Measurements from ENCODE around the gene PGAP2. TPM values are rescaled to one million over a fixed set of nuclear protein-coding genes. Genes with fewer than 3 reads are reported as not detected.
"Not testable (repeated sequence)": the region's sequence is repeated elsewhere in the genome, so short reads cannot be mapped to it uniquely, and the experiment has no call there.

Gene PGAP2
- total RNA-seq, 1 experiment from 2014 or later, result 37.4 TPM

DNA sequence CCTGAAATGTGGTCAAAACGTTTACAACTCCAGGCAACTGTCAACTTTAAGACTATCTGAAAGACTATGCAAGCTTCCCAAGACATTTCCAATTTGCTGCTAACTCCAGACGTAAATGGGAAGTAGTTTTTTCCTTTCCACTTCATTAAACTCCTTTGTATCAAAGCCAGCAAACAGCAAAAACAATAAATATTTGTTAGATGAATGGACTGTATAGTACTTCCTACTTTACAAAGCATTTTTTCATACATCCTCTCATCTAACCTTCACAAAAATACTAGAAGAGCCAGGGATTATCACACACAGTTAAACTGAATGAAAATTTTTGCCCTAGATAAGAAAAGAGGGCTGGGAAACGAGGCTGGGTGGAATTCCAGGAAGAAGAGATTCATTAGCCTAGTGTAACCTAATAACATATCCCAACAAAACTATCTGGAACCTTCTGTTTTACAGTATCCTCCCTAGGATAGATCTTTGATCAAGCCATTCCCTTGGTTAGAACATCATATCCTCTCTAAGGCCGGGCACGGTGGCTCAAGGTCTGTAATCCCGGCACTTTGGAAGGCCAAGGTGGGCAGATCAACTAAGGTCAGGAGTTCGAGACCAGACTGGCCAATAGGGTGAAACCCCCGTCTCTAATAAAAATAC, 21.5 kb upstream of the PGAP2 start:
- no peak overlapping the region for H3K27ac ChIP-seq (ENCODE audit: insufficient read length, low read depth, low read length)
- H3T11ph ChIP-seq (ENCODE audit: low read length), result no peak overlapping the region
- no peak overlapping the region for H4K91ac ChIP-seq (ENCODE audit: insufficient read length, low read depth, low read length)
- H2AFZ ChIP-seq (ENCODE audit: low read length), result no peak overlapping the region
- no peak overlapping the region for H2BK15ac ChIP-seq (ENCODE audit: low read depth, low read length)
- TF ChIP-seq, protein P1, sequence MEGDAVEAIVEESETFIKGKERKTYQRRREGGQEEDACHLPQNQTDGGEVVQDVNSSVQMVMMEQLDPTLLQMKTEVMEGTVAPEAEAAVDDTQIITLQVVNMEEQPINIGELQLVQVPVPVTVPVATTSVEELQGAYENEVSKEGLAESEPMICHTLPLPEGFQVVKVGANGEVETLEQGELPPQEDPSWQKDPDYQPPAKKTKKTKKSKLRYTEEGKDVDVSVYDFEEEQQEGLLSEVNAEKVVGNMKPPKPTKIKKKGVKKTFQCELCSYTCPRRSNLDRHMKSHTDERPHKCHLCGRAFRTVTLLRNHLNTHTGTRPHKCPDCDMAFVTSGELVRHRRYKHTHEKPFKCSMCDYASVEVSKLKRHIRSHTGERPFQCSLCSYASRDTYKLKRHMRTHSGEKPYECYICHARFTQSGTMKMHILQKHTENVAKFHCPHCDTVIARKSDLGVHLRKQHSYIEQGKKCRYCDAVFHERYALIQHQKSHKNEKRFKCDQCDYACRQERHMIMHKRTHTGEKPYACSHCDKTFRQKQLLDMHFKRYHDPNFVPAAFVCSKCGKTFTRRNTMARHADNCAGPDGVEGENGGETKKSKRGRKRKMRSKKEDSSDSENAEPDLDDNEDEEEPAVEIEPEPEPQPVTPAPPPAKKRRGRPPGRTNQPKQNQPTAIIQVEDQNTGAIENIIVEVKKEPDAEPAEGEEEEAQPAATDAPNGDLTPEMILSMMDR (conservative IDR thresholded peaks at IDR 0.05), result no peak
- no peak overlapping the region for H3K23ac ChIP-seq (ENCODE audit: insufficient read length, low read depth, low read length)
- H3K23me2 ChIP-seq (ENCODE audit: insufficient read length, low read depth, low read length, poor library complexity, severe bottlenecking), result no peaks in the 10 kb centered on the region
- H4K20me1 ChIP-seq (ENCODE audit: control insufficient read depth, insufficient read depth, insufficient read length), result peaks cover 3% of the 10 kb centered on the region
- H3K4ac ChIP-seq (ENCODE audit: low read depth, low read length), result no peak overlapping the region
- no peak for DNase-seq
- WGBS (ENCODE audit: extremely low coverage, insufficient read length, low lambda C conversion rate), result no CpG with 5 or more reads among the region's 8 CpGs
- H3K56ac ChIP-seq (ENCODE audit: insufficient read length, low read depth, low read length), result no peak overlapping the region
- no peak overlapping the region for H2BK20ac ChIP-seq (ENCODE audit: low read depth, low read length, poor library complexity, severe bottlenecking)
- H3K27me3 ChIP-seq (ENCODE audit: insufficient read depth, low read length), result no peaks in the 10 kb centered on the region
- H4K5ac ChIP-seq (ENCODE audit: insufficient read length, low read depth, low read length), result no peak overlapping the region
- no peak overlapping the region for H2BK120ac ChIP-seq (ENCODE audit: low read depth, low read length, poor library complexity, severe bottlenecking)
- H3K9ac ChIP-seq (ENCODE audit: extremely low read depth, insufficient read length, low read length), result no peak overlapping the region
- H3K4me2 ChIP-seq (ENCODE audit: insufficient read depth, insufficient read length, low read length), result no peak overlapping the region
- no peak overlapping the region for H2BK5ac ChIP-seq (ENCODE audit: insufficient read length, low read length)
- peaks cover 39% of the 10 kb centered on the region; the same call in 1 of the 2 replicates for H3K79me2 ChIP-seq (ENCODE audit: insufficient read depth, low read length)
- H3K79me1 ChIP-seq (ENCODE audit: insufficient read depth, low read depth, low read length, poor library complexity, severe bottlenecking), result peaks cover 12% of the 10 kb centered on the region
- H4K8ac ChIP-seq (replicated peaks; ENCODE audit: insufficient read length, low read depth, low read length), result no peak overlapping the region
- Mint-ChIP-seq H3K36me3 (ENCODE audit: insufficient read depth in 1 of 3, low read depth in 3 of 3) (peaks cover under 1 to 30% (median 28%) of the 10 kb centered on the region in 3 experiments; a peak in 5 of 7 replicates), H3K4me3 (no peak overlapping the region), H3K4me1 (peaks cover 8% of the 10 kb centered on the region in 2 experiments), H3K27me3 (ENCODE audit: low read depth) (no peaks in the 10 kb centered on the region), H3K9me3 (no peaks in the 10 kb centered on the region), H3K27ac (no peak overlapping the region; a peak in 1 of 7 replicates)
- H2AK5ac ChIP-seq (ENCODE audit: insufficient read length, low read length), result no peak overlapping the region
- H3K18ac ChIP-seq (ENCODE audit: insufficient read length, low read depth, low read length), result no peak overlapping the region
- no peaks in the 10 kb centered on the region for H3K9me3 ChIP-seq (ENCODE audit: control insufficient read depth, low read depth, low read length)
- no peaks in the 10 kb centered on the region for H3K4me1 ChIP-seq (ENCODE audit: insufficient read depth, low read length)
- no peak overlapping the region for H2BK12ac ChIP-seq (ENCODE audit: insufficient read length, low read depth, low read length)
- H3K14ac ChIP-seq (ENCODE audit: insufficient read depth, low read length), result no peak overlapping the region

DNA sequence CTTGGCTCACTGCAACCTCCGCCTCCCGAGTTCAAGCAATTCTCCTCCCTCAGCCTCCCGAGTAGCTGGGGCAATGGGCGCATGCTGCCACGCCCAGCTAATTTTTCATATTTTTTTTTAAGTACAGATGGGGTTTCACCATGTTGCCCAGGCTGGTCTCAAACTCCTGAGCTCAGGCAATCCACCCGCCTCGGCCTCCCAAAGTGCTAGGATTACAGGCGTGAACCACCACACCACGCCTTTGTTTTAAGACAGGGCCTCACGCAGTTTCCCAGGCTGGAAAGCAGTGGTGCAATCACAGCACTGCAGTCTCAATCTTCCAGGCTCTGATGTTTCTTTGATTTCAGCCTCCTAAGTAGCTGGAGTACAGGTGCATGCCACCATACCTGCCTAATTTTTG, 14.0 kb upstream of the PGAP2 start:
- H2BK12ac ChIP-seq (ENCODE audit: insufficient read length, low read depth, low read length); H4K20me1 ChIP-seq (ENCODE audit: control insufficient read depth, insufficient read depth, insufficient read length); H3K27me3 Mint-ChIP-seq (ENCODE audit: low read depth); H3K27ac Mint-ChIP-seq; DNase-seq; H3K4me3 Mint-ChIP-seq; H4K91ac ChIP-seq (ENCODE audit: insufficient read length, low read depth, low read length); H3K27ac ChIP-seq (ENCODE audit: insufficient read length, low read depth, low read length); H4K5ac ChIP-seq (ENCODE audit: insufficient read length, low read depth, low read length); H3K4me1 ChIP-seq (ENCODE audit: insufficient read depth, low read length); H2BK5ac ChIP-seq (ENCODE audit: insufficient read length, low read length); H3K23ac ChIP-seq (ENCODE audit: insufficient read length, low read depth, low read length); H3K23me2 ChIP-seq (ENCODE audit: insufficient read length, low read depth, low read length, poor library complexity, severe bottlenecking); H3K79me1 ChIP-seq (ENCODE audit: insufficient read depth, low read depth, low read length, poor library complexity, severe bottlenecking); H3K9me3 ChIP-seq (ENCODE audit: control insufficient read depth, low read depth, low read length); H3K18ac ChIP-seq (ENCODE audit: insufficient read length, low read depth, low read length); H3K4me2 ChIP-seq (ENCODE audit: insufficient read depth, insufficient read length, low read length); H3T11ph ChIP-seq (ENCODE audit: low read length); H3K56ac ChIP-seq (ENCODE audit: insufficient read length, low read depth, low read length); H2BK120ac ChIP-seq (ENCODE audit: low read depth, low read length, poor library complexity, severe bottlenecking); H2AK5ac ChIP-seq (ENCODE audit: insufficient read length, low read length); H4K8ac ChIP-seq (replicated peaks; ENCODE audit: insufficient read length, low read depth, low read length); H2BK20ac ChIP-seq (ENCODE audit: low read depth, low read length, poor library complexity, severe bottlenecking); H3K9ac ChIP-seq (ENCODE audit: extremely low read depth, insufficient read length, low read length); H2AFZ ChIP-seq (ENCODE audit: low read length); H2BK15ac ChIP-seq (ENCODE audit: low read depth, low read length); H3K27me3 ChIP-seq (ENCODE audit: insufficient read depth, low read length); H3K14ac ChIP-seq (ENCODE audit: insufficient read depth, low read length); H3K9me3 Mint-ChIP-seq; H3K4ac ChIP-seq (ENCODE audit: low read depth, low read length): not testable (repeated sequence)
- Mint-ChIP-seq H3K36me3 (ENCODE audit: insufficient read depth in 1 of 3, low read depth in 3 of 3) (peaks cover 30 to 43% (median 38%) of the 10 kb centered on the region in 3 experiments), H3K4me1 (peaks cover 14 to 21% of the 10 kb centered on the region in 2 experiments)
- no CpG with 5 or more reads among the region's 10 CpGs for WGBS (ENCODE audit: extremely low coverage, insufficient read length, low lambda C conversion rate)
- peaks cover 44% of the 10 kb centered on the region for H3K79me2 ChIP-seq (ENCODE audit: insufficient read depth, low read length)
